C1 segment of cervical spinal cord (tissue), 14 donors: ENCODE data around the gene NPAT.
"Not testable (repeated sequence)": the region's sequence is repeated elsewhere in the genome, so short reads cannot be mapped to it uniquely, and the experiment has no call there.

ENCODE experiments used
- DNase-seq, 14 donors: peaks; one replicate each; lab custom pipeline; 2025; lab: John Stamatoyannopoulos, UW

Gene NPAT

DNA sequence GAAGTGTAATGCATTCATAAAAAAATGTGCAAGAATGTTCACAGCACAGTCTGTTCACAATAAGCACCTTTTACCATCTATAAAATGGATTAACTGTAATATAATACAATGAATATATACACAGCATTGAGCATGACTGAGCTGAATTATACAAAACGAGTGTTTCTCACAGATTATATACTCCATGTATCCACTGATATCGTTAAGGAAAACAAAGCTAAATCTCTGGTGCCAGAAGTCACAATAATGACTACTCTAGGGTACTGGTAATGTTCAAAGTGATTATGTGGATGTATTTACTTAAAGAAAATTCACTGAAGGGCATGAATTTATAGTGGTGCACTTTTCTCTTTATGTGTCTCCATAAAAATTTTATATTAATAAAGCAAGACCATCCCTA is 67.8 kb downstream of the NPAT start:
- DNase-seq, result no peak

DNA sequence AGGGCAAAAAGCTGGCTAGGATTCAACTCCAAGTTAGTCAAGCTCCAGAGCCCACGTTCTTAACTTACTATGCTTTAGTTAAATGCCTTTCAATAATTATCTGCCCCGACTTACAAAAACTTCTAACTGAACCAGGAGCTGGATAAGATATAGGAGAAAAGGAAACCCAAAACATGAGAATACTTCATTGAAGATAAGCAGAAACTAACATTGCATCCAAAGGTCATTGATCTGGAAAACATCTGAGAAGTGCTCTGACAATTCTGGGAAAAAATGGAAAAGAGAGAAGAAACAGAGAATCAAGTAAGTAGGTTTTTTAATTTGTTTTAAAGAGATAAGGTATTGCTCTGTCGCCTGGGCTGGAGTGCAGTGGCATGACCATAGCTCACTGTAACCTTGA is 73.9 kb downstream of the NPAT start:
- DNase-seq, result no peak

GRCh38 chr11:108147150-108147549 is 75.3 kb downstream of the NPAT start:
- no peak for DNase-seq

DNA sequence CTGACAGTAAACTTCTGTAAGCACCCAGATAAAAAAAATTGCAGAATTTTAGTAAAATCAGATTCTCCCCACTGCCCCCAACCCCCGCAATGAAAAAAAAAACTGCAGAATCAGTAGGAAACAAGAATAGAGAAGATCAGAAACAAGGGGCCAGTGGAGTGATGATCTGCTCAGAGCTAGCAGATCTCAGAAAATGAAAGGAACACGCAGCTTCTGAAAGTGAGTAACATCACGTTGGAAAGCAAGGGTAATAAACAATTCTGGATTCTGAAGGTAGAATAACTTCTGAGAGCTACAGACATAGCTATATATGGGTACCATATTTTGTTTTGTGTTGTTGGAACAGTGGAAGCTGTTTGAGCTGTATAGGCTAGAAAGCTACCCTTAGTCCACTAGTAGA is 77.8 kb downstream of the NPAT start:
- no peak for DNase-seq

DNA sequence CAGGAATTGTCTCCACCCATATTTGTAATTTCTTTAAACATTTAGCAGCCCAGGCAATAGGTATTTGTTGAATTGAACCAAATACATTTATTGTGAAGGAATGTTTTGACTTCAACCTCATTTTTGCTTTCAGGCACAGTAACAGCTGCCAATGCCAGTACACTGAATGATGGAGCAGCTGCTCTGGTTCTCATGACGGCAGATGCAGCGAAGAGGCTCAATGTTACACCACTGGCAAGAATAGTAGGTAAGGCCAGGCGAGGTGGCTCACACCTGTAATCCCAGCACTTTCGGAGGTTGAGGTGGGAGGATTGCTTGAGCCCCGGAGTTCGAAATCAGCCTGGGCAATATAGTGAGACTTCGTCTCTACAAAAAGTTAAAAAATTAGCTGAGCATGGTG is 80.1 kb downstream of the NPAT start:
- DNase-seq, result no peak

DNA sequence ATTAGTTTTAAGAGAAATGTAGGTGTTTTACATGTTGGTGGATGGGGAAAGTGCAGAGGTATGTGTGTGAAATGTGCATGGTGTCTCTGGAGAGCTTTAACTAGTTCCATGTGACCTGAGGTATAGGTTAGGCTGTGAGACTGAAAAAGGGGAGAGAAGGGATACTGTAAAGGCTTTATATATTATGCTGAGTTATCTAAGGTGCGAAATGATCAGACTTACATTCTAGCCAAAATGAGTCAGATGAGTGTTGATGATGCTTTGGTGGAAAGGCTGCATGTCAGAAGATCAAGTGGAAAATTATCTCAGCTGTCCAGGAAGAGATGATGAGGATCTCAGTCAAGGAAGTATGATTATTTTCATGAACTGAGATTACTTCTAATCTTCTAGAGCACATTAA is 85.2 kb downstream of the NPAT start:
- no peak for DNase-seq

DNA sequence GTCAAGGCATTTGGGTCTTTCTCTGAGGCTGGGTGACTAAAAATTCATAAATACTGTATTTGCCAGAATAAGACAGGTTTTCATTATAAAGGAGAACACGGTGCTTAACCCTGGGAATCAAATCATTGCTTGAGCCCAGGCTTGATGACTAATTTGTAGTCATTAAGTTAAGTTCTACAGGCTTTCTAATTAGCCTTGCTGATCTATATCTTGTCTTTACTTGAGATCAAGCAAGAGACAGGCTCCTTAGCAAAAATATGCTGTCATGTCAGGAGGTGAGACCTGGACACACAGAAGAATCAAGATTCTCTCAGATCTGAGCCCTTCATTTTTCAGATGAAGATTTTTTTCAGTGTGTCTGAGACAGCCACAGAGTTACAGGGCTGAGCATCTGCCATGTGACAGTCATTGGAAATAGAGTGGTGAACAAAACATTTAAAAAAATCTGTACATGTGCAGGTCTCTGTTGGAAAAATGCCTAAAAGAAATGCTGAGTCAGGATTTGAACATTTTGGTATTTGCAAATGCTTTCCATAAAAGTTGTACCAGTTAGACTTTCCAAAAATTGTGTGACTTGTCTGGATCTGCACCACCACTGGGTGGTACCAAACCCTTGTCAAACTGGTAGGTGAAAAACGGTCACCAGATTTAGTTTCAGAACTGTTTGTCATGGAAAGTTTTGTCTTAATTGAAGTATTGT is 86.4 kb downstream of the NPAT start:
- no peak for DNase-seq

GRCh38 chr11:108132993-108133538 is 89.4 kb downstream of the NPAT start:
- not testable (repeated sequence) for DNase-seq

- no peak for DNase-seq
Measured at GRCh38 chr11:108131993-108132392, 90.4 kb downstream of the NPAT start.

- no peak for DNase-seq
Measured at GRCh38 chr11:108128772-108129171, 93.7 kb downstream of the NPAT start.

DNA sequence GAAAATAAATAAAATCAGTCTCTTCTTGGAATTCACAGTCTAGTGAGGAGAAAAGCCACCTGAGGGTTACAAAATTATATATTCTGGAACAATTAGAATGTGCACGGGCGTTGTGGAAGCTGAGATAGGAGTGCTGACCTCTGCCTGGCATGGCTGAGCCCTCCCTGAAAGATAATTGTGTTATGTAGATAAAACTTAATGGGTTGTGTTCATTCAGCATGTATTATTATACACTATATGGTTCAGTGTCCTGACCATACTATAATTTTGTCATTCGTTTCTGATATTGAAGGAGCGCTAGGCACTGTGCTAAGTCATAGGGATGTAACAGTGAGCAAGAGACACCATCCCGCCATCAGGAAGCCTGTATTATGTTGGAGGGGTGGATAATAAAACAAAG is 97.3 kb downstream of the NPAT start:
- DNase-seq, result no peak

- peak in 3 of 14 donors; percentile 22 to 66 (median 35) for DNase-seq
Measured at GRCh38 chr11:108122166-108122628, 100.2 kb downstream of the NPAT start.

GRCh38 chr11:108121274-108122155 is 100.9 kb downstream of the NPAT start, which contains the start of gene ACAT1:
Gene ACAT1 (plus strand): TSS chr11:108121567. CDS start chr11:108121607, 40 bp downstream.
- peak; percentile 66 to 95 (median 90) for DNase-seq

DNA sequence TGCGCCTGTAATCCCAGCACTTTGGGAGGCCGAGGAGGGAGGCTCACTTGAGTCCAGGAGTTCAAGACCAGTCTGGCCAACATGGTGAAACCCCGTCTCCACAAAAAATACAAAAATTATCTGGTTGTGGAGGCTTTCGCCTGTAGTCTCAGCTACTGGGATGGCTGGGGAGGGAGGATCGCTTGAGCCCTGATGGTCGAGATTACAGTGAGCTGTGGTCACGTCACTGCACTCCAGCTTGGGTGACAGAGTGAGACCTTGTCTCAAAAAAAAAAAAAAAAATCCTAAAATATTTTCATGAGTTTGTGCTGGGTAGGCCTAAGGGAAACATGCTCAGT is 101.5 kb downstream of the NPAT start:
- DNase-seq, result not testable (repeated sequence)

DNA sequence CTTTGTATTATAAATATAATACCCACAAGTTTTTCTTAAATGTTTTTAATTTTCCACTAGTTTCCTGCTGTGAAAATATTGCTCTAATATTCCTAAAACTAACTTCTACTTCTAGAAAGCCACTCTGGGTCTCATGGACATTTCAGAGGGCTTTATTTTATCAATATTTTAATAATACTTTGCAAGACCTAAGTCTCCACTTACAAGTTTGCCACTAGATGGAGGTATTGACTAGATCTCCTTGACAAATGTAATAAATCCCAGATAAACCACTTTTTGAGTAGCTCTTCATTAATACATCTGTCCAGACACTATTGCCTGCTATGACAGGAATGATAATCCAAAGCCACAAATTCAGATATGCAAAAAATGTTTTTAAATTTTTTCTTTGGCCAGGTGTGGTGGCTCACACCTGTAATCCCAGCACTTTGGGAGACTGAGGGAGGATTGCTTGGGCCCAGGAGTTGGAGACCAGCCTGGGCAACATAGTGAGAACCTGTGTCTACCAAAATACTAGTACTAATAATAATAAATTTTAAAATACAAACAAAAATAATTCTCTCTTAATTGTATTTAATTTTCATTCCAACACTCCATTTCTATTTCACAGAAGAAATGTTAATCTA is 104.6 kb downstream of the NPAT start:
- no peak for DNase-seq

- DNase-seq, result peak in 13 of 14 donors; percentile 16 to 89 (median 61)
Measured at GRCh38 chr11:108115500-108116140, 106.8 kb downstream of the NPAT start.

DNA sequence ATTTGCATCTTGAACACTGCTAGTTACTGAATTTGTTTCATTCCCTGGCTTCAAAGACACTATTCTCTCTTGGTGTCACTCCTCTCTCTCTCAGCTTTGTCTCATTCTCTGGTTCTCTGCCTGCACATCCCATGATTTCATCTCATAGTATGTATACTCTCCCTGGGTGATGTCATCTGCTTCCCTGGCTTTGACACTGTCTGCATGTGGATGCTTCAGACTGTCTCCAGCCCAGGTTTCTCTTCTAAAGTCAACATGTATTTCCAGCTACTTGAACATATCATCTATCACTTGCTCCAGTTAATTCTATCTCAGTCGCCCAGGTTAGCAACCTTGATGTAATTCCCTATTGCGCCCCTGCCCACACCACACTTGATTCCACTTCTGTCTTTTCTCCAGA is 110.4 kb downstream of the NPAT start:
- DNase-seq, result no peak

- no peak for DNase-seq
Measured at GRCh38 chr11:108111126-108111525, 111.3 kb downstream of the NPAT start.
